GM12878 (cell line): ENCODE data around the gene PSMB3. TPM values are rescaled to one million over a fixed set of nuclear protein-coding genes. Genes with fewer than 3 reads are reported as not detected.

Experiments
- BHLHE40 ChIP-seq, 2 experiments: fragments of 450-650 bp in 1 of 2; IDR thresholded peaks; 2 replicates each; pipeline ENCODE4 v1.6.1; 2011 to 2017; ENCODE audit warnings: low read depth in 2 of 2, borderline replicate concordance in 1 of 2, improper control_type of control experiment in 1 of 2, low read length in 1 of 2, mild to moderate bottlenecking in 1 of 2
- CBX5 ChIP-seq: sonication (generic); IDR thresholded peaks from 2 replicates; pipeline ENCODE4 v1.6.1; 2016; ENCODE audit warnings: low read depth, moderate library complexity, mild to moderate bottlenecking, inconsistent platforms
- CEBPB ChIP-seq, 2 experiments: fragments of 150-350 bp in 1 of 2; IDR thresholded peaks; 2 replicates each; pipeline ENCODE4 v1.6.1; 2012 to 2014; ENCODE audit warnings: low read depth in 2 of 2, low read length in 2 of 2, borderline replicate concordance in 1 of 2, inconsistent platforms in 1 of 2
- CHD2 ChIP-seq: IDR thresholded peaks from 2 replicates; pipeline ENCODE4 v1.6.1; 2011; ENCODE audit warnings: low read depth, low read length, improper control_type of control experiment, borderline replicate concordance
- EED ChIP-seq: sonication (generic); IDR thresholded peaks from 2 replicates; pipeline ENCODE4 v1.6.1; 2016; ENCODE audit warnings: antibody characterized with exemption, low read depth
- FOXK2 ChIP-seq: fragments of 450-650 bp; IDR thresholded peaks from 2 replicates; pipeline ENCODE4 v1.6.1; 2017; ENCODE audit warnings: mild to moderate bottlenecking, moderate library complexity
- HDGF ChIP-seq: fragments of 450-650 bp; IDR thresholded peaks from 2 replicates; pipeline ENCODE4 v1.6.1; 2016; ENCODE audit warnings: antibody characterized with exemption
- IKZF2 ChIP-seq, 2 experiments: fragments of 450-650 bp; IDR thresholded peaks; 2 replicates each; pipeline ENCODE4 v1.6.1; 2017; ENCODE audit warnings: mild to moderate bottlenecking in 2 of 2, moderate library complexity in 2 of 2
- KAT2A ChIP-seq: conservative IDR thresholded peaks from 2 replicates; pipeline ENCODE4 v1.6.1; 2011; ENCODE audit warnings: low read depth, low read length; ENCODE audit not compliant: control insufficient read depth
- KDM1A ChIP-seq: fragments of 200-600 bp; sonication (generic); IDR thresholded peaks from 2 replicates; pipeline ENCODE4 v1.6.1; 2016; ENCODE audit warnings: borderline replicate concordance
- LARP7 ChIP-seq: fragments of 450-650 bp; IDR thresholded peaks from 2 replicates; pipeline ENCODE4 v1.6.1; 2017; ENCODE audit warnings: mild to moderate bottlenecking
- POLR2A ChIP-seq: IDR thresholded peaks from 2 replicates; pipeline ENCODE4 v1.6.1; 2011; ENCODE audit warnings: low read depth, mild to moderate bottlenecking, low read length
- POLR2AphosphoS2 ChIP-seq: IDR thresholded peaks from 2 replicates; pipeline ENCODE4 v1.6.1; 2011; ENCODE audit warnings: low read depth, mild to moderate bottlenecking, low read length, improper control_type of control experiment, moderate library complexity
- SIN3A ChIP-seq: IDR thresholded peaks from 2 replicates; pipeline ENCODE4 v1.6.1; 2012; ENCODE audit warnings: low read depth, low read length, improper control_type of control experiment
- polyA plus RNA-seq, 11 experiments: library from polyadenylated mRNA; depleted of rRNA in 4 of 11; unstranded in 6 of 11; stranded (reverse) in 5 of 11; fragments of >200 nt; fragmentation: Nextera tagmentation in 4 of 11; fragmentation: Illumina TruSeq in 1 of 11; extraction: Ambion mirVana in 4 of 11; extraction: Trizol in 1 of 11; gene quantifications; 1 replicate in 1 of 11; 2 replicates in 10 of 11; pipeline versions ENCODE4 v1.2.1 to v1.2.3, GENCODE V29; 2011 to 2016; ENCODE audit warnings: inconsistent platforms in 2 of 11, missing spikeins in 2 of 11, low read depth in 1 of 11
- total RNA-seq, 4 experiments: library from RNA; depleted of rRNA in 3 of 4; stranded (reverse); fragments of >200 nt in 3 of 4; fragmentation: Illumina TruSeq in 1 of 4; extraction: Trizol in 1 of 4; gene quantifications; 2 replicates each; pipeline versions ENCODE4 v1.2.1 to v1.2.3, GENCODE V29; 2013 to 2021
- TF ChIP-seq, protein P1 (sequence below): fragments of 450-650 bp; IDR thresholded peaks from 2 replicates; pipeline ENCODE4 v1.6.1; 2018; ENCODE audit warnings: borderline replicate concordance, mild to moderate bottlenecking; ENCODE audit not compliant: partially characterized antibody
- TF ChIP-seq, protein P2 (sequence below): IDR thresholded peaks from 2 replicates; pipeline ENCODE4 v1.6.1; 2012; ENCODE audit warnings: improper control_type of control experiment, low read depth, low read length; ENCODE audit not compliant: insufficient replicate concordance
- TF ChIP-seq, protein P3 (sequence below): IDR thresholded peaks from 2 replicates; pipeline ENCODE4 v1.6.1; 2011; ENCODE audit warnings: borderline replicate concordance, low read depth, mild to moderate bottlenecking, moderate library complexity, mixed read lengths, low read length; ENCODE audit not compliant: insufficient read depth; ENCODE audit errors: extremely low read length
- TF ChIP-seq, protein P4 (sequence below): IDR thresholded peaks from 2 replicates; pipeline ENCODE4 v1.6.1; 2012; ENCODE audit warnings: low read depth, low read length, improper control_type of control experiment

The PSMB3 gene
- total and polyA plus RNA-seq, 10 of the 15 experiments (the other 5 are each of a cell fraction or from before 2014, with no cell fraction given): 300 to 2,130 (median 490) TPM

DNA sequence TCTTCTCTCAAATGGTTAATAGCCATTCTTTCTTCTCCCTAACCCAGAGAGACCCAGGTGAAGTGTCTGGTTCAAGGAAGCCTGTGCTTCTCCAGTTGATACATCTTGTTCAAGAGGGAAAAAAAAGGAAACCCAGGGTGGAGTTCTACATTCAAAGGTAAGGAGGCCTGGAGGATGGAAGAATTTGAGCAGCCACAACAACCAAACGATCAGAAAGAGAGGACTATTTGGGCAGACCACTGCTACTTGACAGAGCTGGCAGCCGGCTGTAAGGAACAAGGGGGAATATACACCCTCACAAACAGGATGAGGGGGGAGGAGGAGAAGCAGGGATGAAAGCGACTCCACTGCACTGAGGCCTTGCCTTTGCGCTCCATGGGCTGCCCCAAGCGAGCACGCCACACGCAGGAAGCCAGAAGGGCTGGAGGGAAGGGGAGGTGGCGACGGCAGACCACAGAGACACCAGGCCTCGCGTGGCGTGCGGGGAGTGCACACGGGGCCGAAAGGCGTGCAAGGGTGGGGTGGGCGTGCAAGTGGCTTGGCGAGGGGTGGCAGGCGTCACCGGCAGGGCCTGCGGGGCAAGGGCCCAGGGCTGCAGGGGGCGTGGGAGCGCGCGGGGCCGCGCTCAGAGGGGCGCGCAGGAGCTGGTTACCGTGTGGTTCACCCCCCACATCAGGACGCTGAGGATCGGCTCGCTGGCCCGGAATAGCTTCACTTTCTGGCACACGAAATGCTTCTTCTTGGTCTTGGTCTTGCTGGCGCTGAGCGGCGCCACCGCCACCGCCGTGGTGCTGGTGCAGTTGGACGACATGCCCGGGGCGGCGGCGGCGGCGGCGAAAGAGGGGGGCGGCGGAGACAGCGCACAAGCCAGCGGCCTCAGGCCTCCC is 46.3 kb downstream of the PSMB3 start (continued):
- TF ChIP-seq SIN3A (0 out of 2 replicates have a peak, but pooled peaks have one; percentile 64), POLR2A (0 out of 2 replicates have a peak, but pooled peaks have one; percentile 29), KDM1A (no peak), KAT2A (no peak), CEBPB (IDR thresholded peaks at IDR 0.05; ENCODE audit: borderline replicate concordance in 1 of 2, low read depth in 2 of 2, low read length in 2 of 2) (no peak), LARP7 (0 out of 2 replicates have a peak, but pooled peaks have one; percentile 18), FOXK2 (peak; percentile 88), BHLHE40 (IDR thresholded peaks at IDR 0.05; ENCODE audit: borderline replicate concordance in 1 of 2, low read depth in 2 of 2, low read length in 1 of 2) (peak in 1 of 2 experiments; percentile 69; a peak in 1 of 4 replicates), CBX5 (no peak), CHD2 (peak; percentile 22; the same call in 1 of the 2 replicates), EED (peak; percentile 34; the same call in 1 of the 2 replicates), POLR2AphosphoS2 (no peak), IKZF2 (IDR thresholded peaks at IDR 0.05) (no peak), HDGF (peak; percentile 84; the same call in 1 of the 2 replicates)
- TF ChIP-seq, protein P1, sequence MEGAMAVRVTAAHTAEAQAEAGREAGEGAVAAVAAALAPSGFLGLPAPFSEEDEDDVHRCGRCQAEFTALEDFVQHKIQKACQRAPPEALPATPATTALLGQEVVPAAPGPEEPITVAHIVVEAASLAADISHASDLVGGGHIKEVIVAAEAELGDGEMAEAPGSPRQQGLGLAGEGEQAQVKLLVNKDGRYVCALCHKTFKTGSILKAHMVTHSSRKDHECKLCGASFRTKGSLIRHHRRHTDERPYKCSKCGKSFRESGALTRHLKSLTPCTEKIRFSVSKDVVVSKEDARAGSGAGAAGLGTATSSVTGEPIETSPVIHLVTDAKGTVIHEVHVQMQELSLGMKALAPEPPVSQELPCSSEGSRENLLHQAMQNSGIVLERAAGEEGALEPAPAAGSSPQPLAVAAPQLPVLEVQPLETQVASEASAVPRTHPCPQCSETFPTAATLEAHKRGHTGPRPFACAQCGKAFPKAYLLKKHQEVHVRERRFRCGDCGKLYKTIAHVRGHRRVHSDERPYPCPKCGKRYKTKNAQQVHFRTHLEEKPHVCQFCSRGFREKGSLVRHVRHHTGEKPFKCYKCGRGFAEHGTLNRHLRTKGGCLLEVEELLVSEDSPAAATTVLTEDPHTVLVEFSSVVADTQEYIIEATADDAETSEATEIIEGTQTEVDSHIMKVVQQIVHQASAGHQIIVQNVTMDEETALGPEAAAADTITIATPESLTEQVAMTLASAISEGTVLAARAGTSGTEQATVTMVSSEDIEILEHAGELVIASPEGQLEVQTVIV: no peak
- TF ChIP-seq, protein P2, sequence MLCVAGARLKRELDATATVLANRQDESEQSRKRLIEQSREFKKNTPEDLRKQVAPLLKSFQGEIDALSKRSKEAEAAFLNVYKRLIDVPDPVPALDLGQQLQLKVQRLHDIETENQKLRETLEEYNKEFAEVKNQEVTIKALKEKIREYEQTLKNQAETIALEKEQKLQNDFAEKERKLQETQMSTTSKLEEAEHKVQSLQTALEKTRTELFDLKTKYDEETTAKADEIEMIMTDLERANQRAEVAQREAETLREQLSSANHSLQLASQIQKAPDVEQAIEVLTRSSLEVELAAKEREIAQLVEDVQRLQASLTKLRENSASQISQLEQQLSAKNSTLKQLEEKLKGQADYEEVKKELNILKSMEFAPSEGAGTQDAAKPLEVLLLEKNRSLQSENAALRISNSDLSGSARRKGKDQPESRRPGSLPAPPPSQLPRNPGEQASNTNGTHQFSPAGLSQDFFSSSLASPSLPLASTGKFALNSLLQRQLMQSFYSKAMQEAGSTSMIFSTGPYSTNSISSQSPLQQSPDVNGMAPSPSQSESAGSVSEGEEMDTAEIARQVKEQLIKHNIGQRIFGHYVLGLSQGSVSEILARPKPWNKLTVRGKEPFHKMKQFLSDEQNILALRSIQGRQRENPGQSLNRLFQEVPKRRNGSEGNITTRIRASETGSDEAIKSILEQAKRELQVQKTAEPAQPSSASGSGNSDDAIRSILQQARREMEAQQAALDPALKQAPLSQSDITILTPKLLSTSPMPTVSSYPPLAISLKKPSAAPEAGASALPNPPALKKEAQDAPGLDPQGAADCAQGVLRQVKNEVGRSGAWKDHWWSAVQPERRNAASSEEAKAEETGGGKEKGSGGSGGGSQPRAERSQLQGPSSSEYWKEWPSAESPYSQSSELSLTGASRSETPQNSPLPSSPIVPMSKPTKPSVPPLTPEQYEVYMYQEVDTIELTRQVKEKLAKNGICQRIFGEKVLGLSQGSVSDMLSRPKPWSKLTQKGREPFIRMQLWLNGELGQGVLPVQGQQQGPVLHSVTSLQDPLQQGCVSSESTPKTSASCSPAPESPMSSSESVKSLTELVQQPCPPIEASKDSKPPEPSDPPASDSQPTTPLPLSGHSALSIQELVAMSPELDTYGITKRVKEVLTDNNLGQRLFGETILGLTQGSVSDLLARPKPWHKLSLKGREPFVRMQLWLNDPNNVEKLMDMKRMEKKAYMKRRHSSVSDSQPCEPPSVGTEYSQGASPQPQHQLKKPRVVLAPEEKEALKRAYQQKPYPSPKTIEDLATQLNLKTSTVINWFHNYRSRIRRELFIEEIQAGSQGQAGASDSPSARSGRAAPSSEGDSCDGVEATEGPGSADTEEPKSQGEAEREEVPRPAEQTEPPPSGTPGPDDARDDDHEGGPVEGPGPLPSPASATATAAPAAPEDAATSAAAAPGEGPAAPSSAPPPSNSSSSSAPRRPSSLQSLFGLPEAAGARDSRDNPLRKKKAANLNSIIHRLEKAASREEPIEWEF: no peak
- TF ChIP-seq, protein P3, sequence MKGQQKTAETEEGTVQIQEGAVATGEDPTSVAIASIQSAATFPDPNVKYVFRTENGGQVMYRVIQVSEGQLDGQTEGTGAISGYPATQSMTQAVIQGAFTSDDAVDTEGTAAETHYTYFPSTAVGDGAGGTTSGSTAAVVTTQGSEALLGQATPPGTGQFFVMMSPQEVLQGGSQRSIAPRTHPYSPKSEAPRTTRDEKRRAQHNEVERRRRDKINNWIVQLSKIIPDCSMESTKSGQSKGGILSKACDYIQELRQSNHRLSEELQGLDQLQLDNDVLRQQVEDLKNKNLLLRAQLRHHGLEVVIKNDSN: no peak
- TF ChIP-seq, protein P4, sequence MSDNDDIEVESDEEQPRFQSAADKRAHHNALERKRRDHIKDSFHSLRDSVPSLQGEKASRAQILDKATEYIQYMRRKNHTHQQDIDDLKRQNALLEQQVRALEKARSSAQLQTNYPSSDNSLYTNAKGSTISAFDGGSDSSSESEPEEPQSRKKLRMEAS: peak; percentile 66
